GM19463 (cell line): ENCODE data around the gene FXYD6.

Experiments used
- ATAC-seq: cut with Tn5 transposase; IDR thresholded peaks from one replicate; pipeline ENCODE4 v1.9.1; 2021; ENCODE audit warnings: mild to moderate bottlenecking, moderate library complexity; ENCODE audit not compliant: unreplicated experiment

Gene FXYD6

GRCh38 chr11:117910941-117911655, 34.6 kb upstream of the FXYD6 start:
- no peak for ATAC-seq

GRCh38 chr11:117910525-117910924, 34.1 kb upstream of the FXYD6 start:
- ATAC-seq: no peak

GRCh38 chr11:117909611-117910382, 33.3 kb upstream of the FXYD6 start:
- no peak for ATAC-seq

- no peak for ATAC-seq
These were observed 32.6 kb upstream of the FXYD6 start for GRCh38 chr11:117908959-117909610.

- no peak for ATAC-seq
These were observed 31.8 kb upstream of the FXYD6 start for GRCh38 chr11:117908109-117908895.

GRCh38 chr11:117907276-117908108, 31.0 kb upstream of the FXYD6 start:
- ATAC-seq: peak; percentile 72

GRCh38 chr11:117906710-117907109, 30.3 kb upstream of the FXYD6 start:
- ATAC-seq: no peak

GRCh38 chr11:117906126-117906525, 29.7 kb upstream of the FXYD6 start:
- no peak for ATAC-seq

GRCh38 chr11:117905524-117905923, 29.1 kb upstream of the FXYD6 start:
- no peak for ATAC-seq

GRCh38 chr11:117903505-117904382, 27.3 kb upstream of the FXYD6 start:
- ATAC-seq: no peak

- no peak for ATAC-seq
These were observed 25.8 kb upstream of the FXYD6 start for GRCh38 chr11:117902001-117902845.

GRCh38 chr11:117901601-117902000, 25.1 kb upstream of the FXYD6 start:
- ATAC-seq: no peak

GRCh38 chr11:117900720-117901440, 24.4 kb upstream of the FXYD6 start:
- ATAC-seq: peak; percentile 17

- ATAC-seq: peak; percentile 79
These were observed 23.7 kb upstream of the FXYD6 start for GRCh38 chr11:117900121-117900648.

GRCh38 chr11:117898059-117898458, 21.6 kb upstream of the FXYD6 start:
- no peak for ATAC-seq

GRCh38 chr11:117892651-117893050, 16.2 kb upstream of the FXYD6 start:
- no peak for ATAC-seq

GRCh38 chr11:117891362-117891761, 14.9 kb upstream of the FXYD6 start:
- no peak for ATAC-seq
